GM18498 (cell line): ENCODE data around the gene CIP2A.

Experiments
- ATAC-seq: cut with Tn5 transposase; IDR thresholded peaks from one replicate; pipeline ENCODE4 v1.9.1; 2021; ENCODE audit warnings: mild to moderate bottlenecking, moderate library complexity; ENCODE audit not compliant: unreplicated experiment

Gene CIP2A

GRCh38 chr3:108565506-108565905 is 23.7 kb downstream of the CIP2A start:
- no peak for ATAC-seq

GRCh38 chr3:108564564-108564963 is 24.7 kb downstream of the CIP2A start:
- no peak for ATAC-seq

GRCh38 chr3:108562565-108562964 is 26.7 kb downstream of the CIP2A start:
- ATAC-seq, result no peak

GRCh38 chr3:108555966-108556581 is 33.2 kb downstream of the CIP2A start:
- ATAC-seq, result no peak

- ATAC-seq, result no peak
Measured at GRCh38 chr3:108554913-108555571, 34.2 kb downstream of the CIP2A start.

- no peak for ATAC-seq
Measured at GRCh38 chr3:108554229-108554628, 35.0 kb downstream of the CIP2A start.

GRCh38 chr3:108552267-108553159 is 36.7 kb downstream of the CIP2A start:
- peak; percentile 61 for ATAC-seq

- ATAC-seq, result no peak
Measured at GRCh38 chr3:108548886-108549285, 40.4 kb downstream of the CIP2A start.

- ATAC-seq, result no peak
Measured at GRCh38 chr3:108548304-108548703, 40.9 kb downstream of the CIP2A start.

GRCh38 chr3:108546692-108547091 is 42.5 kb downstream of the CIP2A start:
- peak; percentile 75 for ATAC-seq

- ATAC-seq, result peak; percentile 57
Measured at GRCh38 chr3:108546247-108546646, 43.0 kb downstream of the CIP2A start.

- ATAC-seq, result no peak
Measured at GRCh38 chr3:108538083-108538482, 51.2 kb downstream of the CIP2A start.

- peak; percentile 91 for ATAC-seq
Measured at GRCh38 chr3:108528459-108529252, 60.6 kb downstream of the CIP2A start.

GRCh38 chr3:108527817-108528216 is 61.4 kb downstream of the CIP2A start:
- no peak for ATAC-seq

- no peak for ATAC-seq
Measured at GRCh38 chr3:108527109-108527508, 62.1 kb downstream of the CIP2A start.

- ATAC-seq, result no peak
Measured at GRCh38 chr3:108525971-108526370, 63.3 kb downstream of the CIP2A start.

GRCh38 chr3:108525256-108525655 is 64.0 kb downstream of the CIP2A start:
- ATAC-seq, result no peak

- no peak for ATAC-seq
Measured at GRCh38 chr3:108524537-108524936, 64.7 kb downstream of the CIP2A start.

GRCh38 chr3:108518895-108519294 is 70.3 kb downstream of the CIP2A start:
- ATAC-seq, result no peak

GRCh38 chr3:108516881-108517280 is 72.4 kb downstream of the CIP2A start:
- ATAC-seq, result no peak

- no peak for ATAC-seq
Measured at GRCh38 chr3:108513961-108514360, 75.3 kb downstream of the CIP2A start.
